Activated CD8-positive, alpha-beta T cell treated with anti-CD3 and anti-CD28 coated beads for 36 hours (primary cell): ENCODE data around the gene SLC4A8. TPM values are rescaled to one million over a fixed set of nuclear protein-coding genes. Genes with fewer than 3 reads are reported as not detected.
A peak's percentile ranks its signal among the peaks of the same experiment; 100 is the strongest.

Experiments used
- ATAC-seq: fragments of 200-7000 bp; cut with Tn5 transposase; one replicate; pipeline ENCODE4 v1.10.0; 2021; ENCODE audit warnings: mild to moderate bottlenecking, moderate library complexity
- CTCF ChIA-PET: fragments of 350-600 bp; sonication (Branson Sonifier 250); formaldehyde crosslinking; loops from one replicate; lab custom pipeline; 2021; ENCODE audit warnings: antibody characterized with exemption; lab: Charles Lee
- POLR2A ChIA-PET: fragments of 350-600 bp; sonication (Branson Sonifier 250); formaldehyde crosslinking; loops from one replicate; lab custom pipeline; 2021; ENCODE audit warnings: antibody characterized with exemption; lab: Charles Lee
- DNase-seq: peaks from one replicate; pipeline ENCODE4 v3.0.0-alpha.2; 2020
- H3K27ac Mint-ChIP-seq: one replicate; pipeline ENCODE4 v1.8.0; 2021; ENCODE audit warnings: mild to moderate bottlenecking, mixed read lengths
- H3K27me3 Mint-ChIP-seq: one replicate; pipeline ENCODE4 v1.8.0; 2021; ENCODE audit warnings: mixed read lengths
- H3K36me3 Mint-ChIP-seq: one replicate; pipeline ENCODE4 v1.8.0; 2021; ENCODE audit warnings: low read depth, mixed read lengths
- H3K4me1 Mint-ChIP-seq: one replicate; pipeline ENCODE4 v1.8.0; 2021; ENCODE audit warnings: low read depth, mixed read lengths
- H3K4me3 Mint-ChIP-seq: one replicate; pipeline ENCODE4 v1.8.0; 2021; ENCODE audit warnings: mild to moderate bottlenecking, moderate library complexity, mixed read lengths
- H3K9me3 Mint-ChIP-seq: one replicate; pipeline ENCODE4 v1.8.0; 2021; ENCODE audit warnings: mixed read lengths
- intact Hi-C: fragments of 100-400 bp; cut with micrococcal nuclease; formaldehyde crosslinking; loops from one replicate; pipeline ENCODE4 v1.10.0; 2022
- total RNA-seq, 2 experiments: library from RNA; stranded (reverse); gene quantifications; one replicate each; pipeline ENCODE4 v1.2.3, GENCODE V29; 2021
- TF ChIP-seq, protein P1 (sequence below): fragments of 200-600 bp; IDR thresholded peaks from one replicate; pipeline ENCODE4 v1.8.0; 2022; ENCODE audit warnings: antibody characterized with exemption, mild to moderate bottlenecking

Gene SLC4A8
- total RNA-seq, 2 experiments from 2014 or later = 1.1 to 2.7 TPM

GRCh38 chr12:51520576-51521325, 96.1 kb downstream of the SLC4A8 start:
- DNase-seq (no peak), ATAC-seq (no peak)
- Mint-ChIP-seq H3K4me1 (no peaks in the 10 kb centered on the region), H3K4me3 (no peak overlapping the region), H3K27ac (no peak overlapping the region), H3K36me3 (no peaks in the 10 kb centered on the region), H3K9me3 (no peaks in the 10 kb centered on the region), H3K27me3 (no peaks in the 10 kb centered on the region)
- CTCF ChIA-PET = interaction anchor here (0.6 to 3.7 kb wide), 6 partner anchors 10 to 355 kb away, joined by 3 to 30 read pairs (median 4); no protein-coding TSS in a partner anchor
- intact Hi-C loops = no loop called here
- POLR2A ChIA-PET = no interaction called here
- TF ChIP-seq, protein P1, sequence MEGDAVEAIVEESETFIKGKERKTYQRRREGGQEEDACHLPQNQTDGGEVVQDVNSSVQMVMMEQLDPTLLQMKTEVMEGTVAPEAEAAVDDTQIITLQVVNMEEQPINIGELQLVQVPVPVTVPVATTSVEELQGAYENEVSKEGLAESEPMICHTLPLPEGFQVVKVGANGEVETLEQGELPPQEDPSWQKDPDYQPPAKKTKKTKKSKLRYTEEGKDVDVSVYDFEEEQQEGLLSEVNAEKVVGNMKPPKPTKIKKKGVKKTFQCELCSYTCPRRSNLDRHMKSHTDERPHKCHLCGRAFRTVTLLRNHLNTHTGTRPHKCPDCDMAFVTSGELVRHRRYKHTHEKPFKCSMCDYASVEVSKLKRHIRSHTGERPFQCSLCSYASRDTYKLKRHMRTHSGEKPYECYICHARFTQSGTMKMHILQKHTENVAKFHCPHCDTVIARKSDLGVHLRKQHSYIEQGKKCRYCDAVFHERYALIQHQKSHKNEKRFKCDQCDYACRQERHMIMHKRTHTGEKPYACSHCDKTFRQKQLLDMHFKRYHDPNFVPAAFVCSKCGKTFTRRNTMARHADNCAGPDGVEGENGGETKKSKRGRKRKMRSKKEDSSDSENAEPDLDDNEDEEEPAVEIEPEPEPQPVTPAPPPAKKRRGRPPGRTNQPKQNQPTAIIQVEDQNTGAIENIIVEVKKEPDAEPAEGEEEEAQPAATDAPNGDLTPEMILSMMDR = no peak

GRCh38 chr12:51521554-51522276, 97.1 kb downstream of the SLC4A8 start:
- no peaks in the 10 kb centered on the region for H3K4me1 Mint-ChIP-seq
- H3K27me3 Mint-ChIP-seq = no peaks in the 10 kb centered on the region
- H3K36me3 Mint-ChIP-seq = no peaks in the 10 kb centered on the region
- H3K27ac Mint-ChIP-seq = no peak overlapping the region
- no peaks in the 10 kb centered on the region for H3K9me3 Mint-ChIP-seq
- ChIA-PET POLR2A (no interaction called here), CTCF (interaction anchor here (1.0 to 3.7 kb wide), 6 partner anchors 10 to 302 kb away, joined by 3 to 30 read pairs (median 4); no protein-coding TSS in a partner anchor)
- TF ChIP-seq, protein P1 = peak; percentile 19
- no peak for ATAC-seq
- intact Hi-C loops = no loop called here
- DNase-seq = no peak
- H3K4me3 Mint-ChIP-seq = no peak overlapping the region

GRCh38 chr12:51522696-51523095, 98.1 kb downstream of the SLC4A8 start:
- Mint-ChIP-seq H3K4me3 (no peak overlapping the region), H3K4me1 (no peaks in the 10 kb centered on the region), H3K9me3 (no peaks in the 10 kb centered on the region), H3K36me3 (no peaks in the 10 kb centered on the region), H3K27me3 (no peaks in the 10 kb centered on the region), H3K27ac (no peak overlapping the region)
- no peak for DNase-seq
- intact Hi-C loops = no loop called here
- TF ChIP-seq, protein P1 = no peak
- ChIA-PET POLR2A (no interaction called here), CTCF (interaction anchor here (1.2 to 3.7 kb wide), 4 partner anchors 9 to 298 kb away, joined by 3 to 30 read pairs (median 4); no protein-coding TSS in a partner anchor)
- ATAC-seq = no peak

GRCh38 chr12:51524386-51524901, 99.8 kb downstream of the SLC4A8 start:
- H3K4me1 Mint-ChIP-seq = no peaks in the 10 kb centered on the region
- no peaks in the 10 kb centered on the region for H3K9me3 Mint-ChIP-seq
- DNase-seq (no peak), ATAC-seq (no peak)
- H3K36me3 Mint-ChIP-seq = no peaks in the 10 kb centered on the region
- no peak overlapping the region for H3K4me3 Mint-ChIP-seq
- CTCF ChIA-PET = interaction anchor here (1.4 to 3.7 kb wide), 3 partner anchors 7 to 103 kb away, joined by 4 to 30 read pairs (median 7); no protein-coding TSS in a partner anchor
- TF ChIP-seq, protein P1 = no peak
- intact Hi-C loops = no loop called here
- POLR2A ChIA-PET = interaction anchor here (0.6 kb wide), 1 partner anchor 629 kb away, joined by 3 read pairs; no protein-coding TSS in a partner anchor
- H3K27me3 Mint-ChIP-seq = no peaks in the 10 kb centered on the region
- no peak overlapping the region for H3K27ac Mint-ChIP-seq
